ENCODE data around the gene TEX54.

The TEX54 gene

DNA sequence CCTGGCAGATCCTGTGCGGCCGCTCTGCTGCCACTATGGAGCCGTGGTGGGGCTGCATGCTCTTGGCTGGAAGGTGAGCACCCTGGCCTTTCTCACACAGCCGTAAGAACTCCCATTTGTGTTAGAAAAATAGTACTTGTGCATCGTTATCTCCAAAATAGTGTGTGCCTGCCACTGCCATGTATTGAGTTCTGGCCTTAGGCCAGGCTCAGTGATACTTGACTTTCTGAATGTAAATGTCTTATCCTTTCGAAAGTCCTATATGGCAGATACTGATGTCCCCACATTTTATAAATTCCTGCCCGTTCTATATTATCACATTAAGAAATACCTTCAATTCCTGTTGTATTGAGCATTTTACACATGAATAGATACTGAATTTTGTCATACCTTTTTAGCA, 49.9 kb downstream of the TEX54 start:
- DNase-seq, result no peak

Measured in NCI-H345 (cell line).